ENCODE results near the gene ARHGAP6. TPM values are rescaled to one million over a fixed set of nuclear protein-coding genes. Genes with fewer than 3 reads are reported as not detected.

ARHGAP6 gene
- total RNA-seq, 3 donors from 2014 or later = 10.1 to 32.6 (median 14.7) TPM

DNA sequence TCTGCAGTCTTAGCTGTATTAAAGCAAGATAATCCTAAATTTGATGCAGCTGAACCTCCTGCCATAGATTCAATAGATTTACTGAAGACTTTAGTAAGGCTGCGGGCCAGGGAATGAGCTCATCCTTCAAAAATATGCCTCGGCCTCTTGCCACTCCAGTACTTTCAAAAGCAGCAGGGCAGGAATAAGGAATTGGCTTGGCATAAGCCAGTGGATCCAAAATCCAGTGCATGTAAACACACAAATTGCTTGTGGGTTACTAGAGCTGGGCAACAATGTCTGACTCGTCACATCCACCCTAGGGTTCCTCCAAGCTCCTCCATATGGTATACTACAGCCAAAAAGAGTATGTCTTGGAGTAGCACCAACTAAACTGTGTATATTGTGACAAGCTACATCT is 207.6 kb downstream of the ARHGAP6 start:
- no peaks in the 10 kb centered on the region for H3K4me1 ChIP-seq
- H3K4me3 ChIP-seq = no peak overlapping the region
- H3K27me3 ChIP-seq = peaks cover 0 to 20% of the 10 kb centered on the region in 2 donors
- DNase-seq (ENCODE audit: low spot score in 2 of 2) = peak in 1 of 2 donors; percentile 26
- H3K27ac ChIP-seq = no peak overlapping the region
- H3K36me3 ChIP-seq = no peaks in the 10 kb centered on the region
- H3K9me3 ChIP-seq = no peaks in the 10 kb centered on the region
- TF ChIP-seq POLR2AphosphoS5 (IDR thresholded peaks at IDR 0.05) (no peak), POLR2A (IDR thresholded peaks at IDR 0.05) (no peak)
- TF ChIP-seq, protein P1, sequence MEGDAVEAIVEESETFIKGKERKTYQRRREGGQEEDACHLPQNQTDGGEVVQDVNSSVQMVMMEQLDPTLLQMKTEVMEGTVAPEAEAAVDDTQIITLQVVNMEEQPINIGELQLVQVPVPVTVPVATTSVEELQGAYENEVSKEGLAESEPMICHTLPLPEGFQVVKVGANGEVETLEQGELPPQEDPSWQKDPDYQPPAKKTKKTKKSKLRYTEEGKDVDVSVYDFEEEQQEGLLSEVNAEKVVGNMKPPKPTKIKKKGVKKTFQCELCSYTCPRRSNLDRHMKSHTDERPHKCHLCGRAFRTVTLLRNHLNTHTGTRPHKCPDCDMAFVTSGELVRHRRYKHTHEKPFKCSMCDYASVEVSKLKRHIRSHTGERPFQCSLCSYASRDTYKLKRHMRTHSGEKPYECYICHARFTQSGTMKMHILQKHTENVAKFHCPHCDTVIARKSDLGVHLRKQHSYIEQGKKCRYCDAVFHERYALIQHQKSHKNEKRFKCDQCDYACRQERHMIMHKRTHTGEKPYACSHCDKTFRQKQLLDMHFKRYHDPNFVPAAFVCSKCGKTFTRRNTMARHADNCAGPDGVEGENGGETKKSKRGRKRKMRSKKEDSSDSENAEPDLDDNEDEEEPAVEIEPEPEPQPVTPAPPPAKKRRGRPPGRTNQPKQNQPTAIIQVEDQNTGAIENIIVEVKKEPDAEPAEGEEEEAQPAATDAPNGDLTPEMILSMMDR (IDR thresholded peaks at IDR 0.05) = no peak
- intact Hi-C loops (cut with DNase I; ENCODE audit: low total_unique reads) = no loop called here

DNA sequence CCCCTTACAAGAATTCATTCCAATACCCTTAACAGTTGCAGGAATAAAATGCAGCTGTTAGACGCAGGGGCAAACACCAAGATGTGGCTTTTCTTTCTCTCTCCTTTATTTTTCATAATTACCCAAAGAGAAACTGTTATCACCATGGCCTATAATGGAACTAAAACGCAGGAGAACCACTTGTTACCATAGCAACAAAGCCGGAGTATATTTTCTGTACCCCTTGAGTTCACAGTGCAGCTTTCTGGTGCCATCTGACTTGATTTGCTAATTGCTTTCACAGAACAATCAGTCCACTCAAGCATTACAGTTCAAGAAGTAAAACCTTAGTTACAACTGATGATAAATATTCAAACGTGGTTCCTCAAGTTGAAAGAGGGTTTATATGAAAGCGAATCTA is 214.6 kb downstream of the ARHGAP6 start:
- TF ChIP-seq POLR2AphosphoS5 (IDR thresholded peaks at IDR 0.05) = no peak
- no peak for TF ChIP-seq POLR2A (IDR thresholded peaks at IDR 0.05)
- TF ChIP-seq, protein P1 (IDR thresholded peaks at IDR 0.05) = no peak
- Histone ChIP-seq H3K27ac (no peak overlapping the region), H3K4me1 (no peaks in the 10 kb centered on the region), H3K9me3 (no peaks in the 10 kb centered on the region), H3K27me3 (peaks cover 0 to 27% of the 10 kb centered on the region in 2 donors), H3K36me3 (no peaks in the 10 kb centered on the region), H3K4me3 (no peak overlapping the region)
- no peak for DNase-seq (ENCODE audit: low spot score in 2 of 2)
- intact Hi-C loops (cut with DNase I; ENCODE audit: low total_unique reads) = no loop called here

DNA sequence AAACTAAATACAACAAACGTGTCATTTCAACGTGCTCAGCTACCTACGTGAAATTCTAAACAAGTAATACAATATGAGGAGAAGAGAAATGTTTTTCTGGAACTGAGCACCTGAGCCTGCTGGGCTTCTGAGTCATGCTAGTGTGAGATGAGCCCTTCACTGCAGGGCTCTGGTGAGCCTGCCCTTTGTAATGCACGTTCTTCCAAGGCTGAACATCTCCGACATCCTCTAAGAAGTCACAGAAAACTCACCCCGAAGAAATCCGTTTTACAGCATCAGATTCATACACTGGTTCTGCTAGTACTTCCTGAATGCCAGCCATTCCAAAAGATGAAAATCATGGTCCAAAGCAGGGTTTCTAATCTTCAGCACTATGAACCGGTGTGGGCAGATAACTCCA is 215.4 kb downstream of the ARHGAP6 start:
- H3K4me3 ChIP-seq = no peak overlapping the region
- no peaks in the 10 kb centered on the region for H3K9me3 ChIP-seq
- H3K27me3 ChIP-seq = peaks cover 0 to 27% of the 10 kb centered on the region in 2 donors
- H3K4me1 ChIP-seq = no peaks in the 10 kb centered on the region
- DNase-seq (ENCODE audit: low spot score in 2 of 2) = no peak
- no peak overlapping the region for H3K27ac ChIP-seq
- intact Hi-C loops (cut with DNase I; ENCODE audit: low total_unique reads) = no loop called here
- TF ChIP-seq, protein P1 (IDR thresholded peaks at IDR 0.05) = no peak
- no peak for TF ChIP-seq POLR2AphosphoS5 (IDR thresholded peaks at IDR 0.05)
- TF ChIP-seq POLR2A (IDR thresholded peaks at IDR 0.05) = no peak
- H3K36me3 ChIP-seq = no peaks in the 10 kb centered on the region

DNA sequence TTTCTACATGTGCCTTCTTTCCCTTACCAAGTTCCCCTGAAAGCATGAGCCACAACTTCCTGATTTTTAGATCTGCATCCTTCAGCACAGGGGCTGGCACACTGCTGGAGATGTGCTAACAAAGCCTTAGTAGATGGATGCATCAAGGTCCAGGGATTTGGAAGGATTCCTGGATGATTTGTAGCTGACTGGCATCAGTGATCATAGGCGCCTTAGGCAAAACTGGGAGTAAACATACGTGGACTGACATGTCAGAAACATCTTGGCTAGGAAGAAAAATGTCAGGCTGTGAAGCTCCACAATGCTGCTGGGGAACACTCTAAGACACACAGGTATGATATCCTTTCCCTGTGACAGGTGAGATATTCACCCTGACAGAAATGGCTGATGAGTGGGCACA is 216.1 kb downstream of the ARHGAP6 start:
- TF ChIP-seq POLR2AphosphoS5 (IDR thresholded peaks at IDR 0.05) (no peak), POLR2A (IDR thresholded peaks at IDR 0.05) (no peak)
- TF ChIP-seq, protein P1 (IDR thresholded peaks at IDR 0.05) = no peak
- no peak overlapping the region for H3K4me3 ChIP-seq
- H3K27ac ChIP-seq = no peak overlapping the region
- no peaks in the 10 kb centered on the region for H3K9me3 ChIP-seq
- intact Hi-C loops (cut with DNase I; ENCODE audit: low total_unique reads) = no loop called here
- DNase-seq (ENCODE audit: low spot score in 2 of 2) = no peak
- H3K4me1 ChIP-seq = no peaks in the 10 kb centered on the region
- peaks cover 0 to 27% of the 10 kb centered on the region in 2 donors for H3K27me3 ChIP-seq
- no peaks in the 10 kb centered on the region for H3K36me3 ChIP-seq

DNA sequence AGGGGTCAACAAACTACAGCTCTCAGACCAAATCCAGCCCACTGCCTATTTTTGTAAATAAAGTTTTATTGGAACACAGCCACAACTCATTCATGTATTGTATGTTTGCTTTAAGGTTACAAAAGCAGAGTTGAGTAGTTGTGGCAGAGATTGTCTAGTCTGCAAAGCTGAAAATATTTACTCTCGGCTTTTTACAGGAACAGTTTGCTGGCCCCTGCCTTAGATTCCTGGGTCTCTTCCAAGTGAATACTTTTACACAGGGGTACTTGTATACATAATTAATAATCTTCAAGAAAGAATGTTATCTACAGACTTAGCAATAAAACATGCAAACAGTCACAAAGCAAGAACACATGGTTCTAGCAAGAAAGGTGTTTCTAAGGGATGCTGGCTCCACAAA is 218.3 kb downstream of the ARHGAP6 start:
- H3K27me3 ChIP-seq = peaks cover 0 to 29% of the 10 kb centered on the region in 2 donors
- no peak overlapping the region for H3K27ac ChIP-seq
- intact Hi-C loops (cut with DNase I; ENCODE audit: low total_unique reads) = no loop called here
- H3K4me3 ChIP-seq = no peak overlapping the region
- H3K9me3 ChIP-seq = no peaks in the 10 kb centered on the region
- H3K36me3 ChIP-seq = no peaks in the 10 kb centered on the region
- H3K4me1 ChIP-seq = no peaks in the 10 kb centered on the region
- DNase-seq (ENCODE audit: low spot score in 2 of 2) = no peak
- TF ChIP-seq POLR2A (IDR thresholded peaks at IDR 0.05) (no peak), POLR2AphosphoS5 (IDR thresholded peaks at IDR 0.05) (no peak)
- TF ChIP-seq, protein P1 (IDR thresholded peaks at IDR 0.05) = no peak
